DND-41 (cell line): ENCODE data around the gene LECT2.

Source experiments
- ATAC-seq: fragments of 200-7000 bp; cut with Tn5 transposase; 3 replicates; pipeline ENCODE4 v1.9.1; 2021; ENCODE audit warnings: low read depth; ENCODE audit not compliant: insufficient read depth
- DNase-seq: peaks from one replicate; pipeline ENCODE4 v3.0.0-alpha.2; 2020
- H2AFZ ChIP-seq: 2 replicates; pipeline ENCODE4 v1.6.0; 2012; ENCODE audit warnings: low read depth, low read length
- H3K27ac ChIP-seq: 2 replicates; pipeline ENCODE4 v1.5.1; 2012; ENCODE audit warnings: low read length, inconsistent platforms
- H3K27me3 ChIP-seq: fragments of 200-600 bp; sonication (generic); 2 replicates; pipeline ENCODE4 v1.6.0; 2012; ENCODE audit warnings: low read length, mild to moderate bottlenecking, inconsistent platforms; ENCODE audit not compliant: insufficient read depth, poor library complexity
- H3K36me3 ChIP-seq: 2 replicates; pipeline ENCODE4 v1.5.1; 2012; ENCODE audit warnings: low read length, inconsistent platforms; ENCODE audit not compliant: insufficient read depth
- H3K4me1 ChIP-seq: 2 replicates; pipeline ENCODE4 v1.5.1; 2012; ENCODE audit warnings: mild to moderate bottlenecking, low read length; ENCODE audit not compliant: insufficient read depth
- H3K4me2 ChIP-seq: 2 replicates; pipeline ENCODE4 v1.6.0; 2012; ENCODE audit warnings: mild to moderate bottlenecking, moderate library complexity, low read length, inconsistent platforms; ENCODE audit not compliant: insufficient read depth
- H3K4me3 ChIP-seq, 2 experiments: fragments of 200-600 bp in 1 of 2; shearing (Covaris generic) in 1 of 2; 2 replicates each; pipeline ENCODE4 v1.5.1; 2012 to 2016; ENCODE audit warnings: inconsistent platforms in 2 of 2, low read length in 2 of 2, mild to moderate bottlenecking in 2 of 2, low read depth in 1 of 2, moderate library complexity in 1 of 2
- H3K79me2 ChIP-seq: 2 replicates; pipeline ENCODE4 v1.6.0; 2012; ENCODE audit warnings: low read length, inconsistent platforms; ENCODE audit not compliant: insufficient read depth
- H3K9ac ChIP-seq: 2 replicates; pipeline ENCODE4 v1.6.0; 2012; ENCODE audit warnings: low read depth, mild to moderate bottlenecking, inconsistent platforms, low read length, moderate library complexity
- H3K9me3 ChIP-seq: 2 replicates; pipeline ENCODE4 v1.5.1; 2012; ENCODE audit warnings: low read length, moderate library complexity, mild to moderate bottlenecking, inconsistent platforms; ENCODE audit not compliant: insufficient read depth, severe bottlenecking
- H4K20me1 ChIP-seq: 2 replicates; pipeline ENCODE4 v1.6.0; 2012; ENCODE audit warnings: low read length; ENCODE audit not compliant: insufficient read depth
- EZH2 ChIP-seq: IDR thresholded peaks from 3 replicates; pipeline ENCODE4 v1.6.1; 2012; ENCODE audit warnings: borderline replicate concordance, low read depth, mild to moderate bottlenecking, moderate library complexity, low read length, inconsistent platforms; ENCODE audit not compliant: severe bottlenecking
- TF ChIP-seq, protein P1 (sequence below): IDR thresholded peaks from 2 replicates; pipeline ENCODE4 v1.5.1; 2012; ENCODE audit warnings: borderline replicate concordance, low read length, moderate library complexity, mild to moderate bottlenecking; ENCODE audit not compliant: poor library complexity, severe bottlenecking; ENCODE audit errors: extremely low read depth

The LECT2 gene

GRCh38 chr5:135966165-135966564 is 11.4 kb upstream of the LECT2 start:
- Histone ChIP-seq H4K20me1 (no peaks in the 10 kb centered on the region), H3K79me2 (no peaks in the 10 kb centered on the region), H3K27ac (no peak overlapping the region), H3K4me1 (no peaks in the 10 kb centered on the region), H3K36me3 (no peaks in the 10 kb centered on the region), H2AFZ (no peak overlapping the region), H3K4me2 (no peak overlapping the region), H3K9ac (no peak overlapping the region), H3K4me3 (no peak overlapping the region), H3K9me3 (no peaks in the 10 kb centered on the region), H3K27me3 (no peaks in the 10 kb centered on the region)
- TF ChIP-seq EZH2 = no peak
- TF ChIP-seq, protein P1, sequence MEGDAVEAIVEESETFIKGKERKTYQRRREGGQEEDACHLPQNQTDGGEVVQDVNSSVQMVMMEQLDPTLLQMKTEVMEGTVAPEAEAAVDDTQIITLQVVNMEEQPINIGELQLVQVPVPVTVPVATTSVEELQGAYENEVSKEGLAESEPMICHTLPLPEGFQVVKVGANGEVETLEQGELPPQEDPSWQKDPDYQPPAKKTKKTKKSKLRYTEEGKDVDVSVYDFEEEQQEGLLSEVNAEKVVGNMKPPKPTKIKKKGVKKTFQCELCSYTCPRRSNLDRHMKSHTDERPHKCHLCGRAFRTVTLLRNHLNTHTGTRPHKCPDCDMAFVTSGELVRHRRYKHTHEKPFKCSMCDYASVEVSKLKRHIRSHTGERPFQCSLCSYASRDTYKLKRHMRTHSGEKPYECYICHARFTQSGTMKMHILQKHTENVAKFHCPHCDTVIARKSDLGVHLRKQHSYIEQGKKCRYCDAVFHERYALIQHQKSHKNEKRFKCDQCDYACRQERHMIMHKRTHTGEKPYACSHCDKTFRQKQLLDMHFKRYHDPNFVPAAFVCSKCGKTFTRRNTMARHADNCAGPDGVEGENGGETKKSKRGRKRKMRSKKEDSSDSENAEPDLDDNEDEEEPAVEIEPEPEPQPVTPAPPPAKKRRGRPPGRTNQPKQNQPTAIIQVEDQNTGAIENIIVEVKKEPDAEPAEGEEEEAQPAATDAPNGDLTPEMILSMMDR = no peak
- DNase-seq (no peak), ATAC-seq (no peak)

GRCh38 chr5:135965504-135965903 is 10.7 kb upstream of the LECT2 start:
- no peak for TF ChIP-seq EZH2
- TF ChIP-seq, protein P1 = no peak
- H3K9me3 ChIP-seq = no peaks in the 10 kb centered on the region
- H3K79me2 ChIP-seq = no peaks in the 10 kb centered on the region
- DNase-seq (no peak), ATAC-seq (no peak)
- H3K4me3 ChIP-seq = no peak overlapping the region
- H4K20me1 ChIP-seq = no peaks in the 10 kb centered on the region
- H3K4me1 ChIP-seq = no peaks in the 10 kb centered on the region
- H3K27me3 ChIP-seq = no peaks in the 10 kb centered on the region
- H2AFZ ChIP-seq = no peak overlapping the region
- H3K27ac ChIP-seq = no peak overlapping the region
- H3K4me2 ChIP-seq = no peak overlapping the region
- no peaks in the 10 kb centered on the region for H3K36me3 ChIP-seq
- no peak overlapping the region for H3K9ac ChIP-seq

DNA sequence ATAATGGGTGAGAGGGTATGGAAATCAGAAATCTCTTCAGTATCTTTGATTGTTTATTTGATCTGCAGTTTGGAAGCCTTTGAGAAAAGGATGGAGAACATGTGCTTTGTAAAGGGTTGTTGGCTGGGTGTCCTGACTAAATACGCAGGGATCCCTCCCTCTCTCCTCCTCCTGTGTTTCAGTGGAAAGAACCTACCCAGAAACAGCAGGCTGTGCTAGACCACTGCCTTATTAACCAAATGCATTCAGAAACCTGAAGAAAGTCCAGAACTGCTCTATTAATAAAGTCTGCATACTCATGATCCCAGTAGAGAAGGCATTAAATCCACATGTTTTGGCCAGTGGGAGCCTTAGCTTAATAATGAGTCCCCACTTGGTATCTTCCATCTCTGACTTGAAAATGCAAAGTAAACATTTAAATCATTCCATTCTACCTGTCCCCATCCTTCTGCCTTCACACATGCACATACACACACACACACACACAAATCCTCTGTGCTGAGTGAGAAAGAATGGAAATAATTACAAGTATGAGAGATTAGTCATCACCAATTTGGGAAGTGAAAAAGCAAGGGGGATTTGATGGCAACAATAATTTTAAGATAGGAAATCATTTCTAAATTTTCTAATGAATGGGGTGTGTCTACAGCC is 10.0 kb upstream of the LECT2 start:
- Histone ChIP-seq H3K4me3 (no peak overlapping the region), H3K79me2 (no peaks in the 10 kb centered on the region), H3K9me3 (no peaks in the 10 kb centered on the region), H3K4me1 (no peaks in the 10 kb centered on the region), H3K9ac (no peak overlapping the region), H4K20me1 (no peaks in the 10 kb centered on the region), H3K27me3 (no peaks in the 10 kb centered on the region), H3K36me3 (no peaks in the 10 kb centered on the region), H3K27ac (no peak overlapping the region), H2AFZ (no peak overlapping the region), H3K4me2 (no peak overlapping the region)
- TF ChIP-seq, protein P1 = no peak
- no peak for TF ChIP-seq EZH2
- DNase-seq = no peak
- ATAC-seq = no peak

- no peak overlapping the region for H2AFZ ChIP-seq
- H3K79me2 ChIP-seq = no peaks in the 10 kb centered on the region
- no peaks in the 10 kb centered on the region for H3K9me3 ChIP-seq
- H3K27ac ChIP-seq = no peak overlapping the region
- ATAC-seq = no peak
- no peak overlapping the region for H3K4me2 ChIP-seq
- peaks cover 16% of the 10 kb centered on the region for H3K27me3 ChIP-seq
- TF ChIP-seq, protein P1 = no peak
- TF ChIP-seq EZH2 = no peak
- H3K4me3 ChIP-seq = no peak overlapping the region
- no peaks in the 10 kb centered on the region for H4K20me1 ChIP-seq
- no peaks in the 10 kb centered on the region for H3K36me3 ChIP-seq
- no peaks in the 10 kb centered on the region for H3K4me1 ChIP-seq
- no peak overlapping the region for H3K9ac ChIP-seq
- DNase-seq = no peak
These were observed 742 bp upstream of the LECT2 start for GRCh38 chr5:135955525-135955924.
